Liver (tissue), 3 donors: Measurements from ENCODE around the gene SKI.

Source experiments
- ATF3 ChIP-seq: IDR thresholded peaks from 2 replicates; pipeline ENCODE4 v1.6.1; 2016; ENCODE audit warnings: antibody characterized with exemption
- EGR1 ChIP-seq, 2 donors: IDR thresholded peaks; 2 replicates each; pipeline ENCODE4 v1.6.1; 2016 to 2018; ENCODE audit warnings: antibody characterized with exemption in 2 of 2, low read depth in 2 of 2
- FOXA1 ChIP-seq: IDR thresholded peaks from 2 replicates; pipeline ENCODE4 v1.6.1; 2016; ENCODE audit warnings: antibody characterized with exemption
- JUND ChIP-seq, 2 donors: IDR thresholded peaks; 2 replicates each; pipeline ENCODE4 v1.6.1; 2016; ENCODE audit warnings: antibody characterized with exemption in 2 of 2
- MAX ChIP-seq: IDR thresholded peaks from 2 replicates; pipeline ENCODE4 v1.6.1; 2016; ENCODE audit warnings: antibody characterized with exemption
- RAD21 ChIP-seq, 2 donors: IDR thresholded peaks; 2 replicates each; pipeline ENCODE4 v1.6.1; 2016; ENCODE audit warnings: antibody characterized with exemption in 2 of 2, mild to moderate bottlenecking in 2 of 2
- REST ChIP-seq: IDR thresholded peaks from 2 replicates; pipeline ENCODE4 v1.6.1; 2016; ENCODE audit warnings: antibody characterized with exemption, mild to moderate bottlenecking
- SP1 ChIP-seq: IDR thresholded peaks from 2 replicates; pipeline ENCODE4 v1.6.1; 2018; ENCODE audit warnings: antibody characterized with exemption, mild to moderate bottlenecking
- YY1 ChIP-seq: IDR thresholded peaks from 2 replicates; pipeline ENCODE4 v1.6.1; 2016; ENCODE audit warnings: antibody characterized with exemption, mild to moderate bottlenecking
- TF ChIP-seq, protein P1 (sequence below): fragments of 150-350 bp; IDR thresholded peaks from 2 replicates; pipeline ENCODE4 v1.5.1; 2017; ENCODE audit warnings: improper control_type of control experiment, low read depth, low read length; ENCODE audit not compliant: missing input control
- TF ChIP-seq, protein P2 (sequence below): IDR thresholded peaks from 2 replicates; pipeline ENCODE4 v1.6.1; 2016; ENCODE audit warnings: antibody characterized with exemption
- donor health status: healthy.
- donor health status: healthy.

GRCh38 chr1:2335721-2336455 is 107.8 kb downstream of the SKI start:
- TF ChIP-seq, protein P1, sequence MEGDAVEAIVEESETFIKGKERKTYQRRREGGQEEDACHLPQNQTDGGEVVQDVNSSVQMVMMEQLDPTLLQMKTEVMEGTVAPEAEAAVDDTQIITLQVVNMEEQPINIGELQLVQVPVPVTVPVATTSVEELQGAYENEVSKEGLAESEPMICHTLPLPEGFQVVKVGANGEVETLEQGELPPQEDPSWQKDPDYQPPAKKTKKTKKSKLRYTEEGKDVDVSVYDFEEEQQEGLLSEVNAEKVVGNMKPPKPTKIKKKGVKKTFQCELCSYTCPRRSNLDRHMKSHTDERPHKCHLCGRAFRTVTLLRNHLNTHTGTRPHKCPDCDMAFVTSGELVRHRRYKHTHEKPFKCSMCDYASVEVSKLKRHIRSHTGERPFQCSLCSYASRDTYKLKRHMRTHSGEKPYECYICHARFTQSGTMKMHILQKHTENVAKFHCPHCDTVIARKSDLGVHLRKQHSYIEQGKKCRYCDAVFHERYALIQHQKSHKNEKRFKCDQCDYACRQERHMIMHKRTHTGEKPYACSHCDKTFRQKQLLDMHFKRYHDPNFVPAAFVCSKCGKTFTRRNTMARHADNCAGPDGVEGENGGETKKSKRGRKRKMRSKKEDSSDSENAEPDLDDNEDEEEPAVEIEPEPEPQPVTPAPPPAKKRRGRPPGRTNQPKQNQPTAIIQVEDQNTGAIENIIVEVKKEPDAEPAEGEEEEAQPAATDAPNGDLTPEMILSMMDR = no peak
- TF ChIP-seq RAD21 (IDR thresholded peaks at IDR 0.05) = no peak
- TF ChIP-seq SP1 = no peak
- no peak for TF ChIP-seq MAX
- no peak for TF ChIP-seq JUND (IDR thresholded peaks at IDR 0.05)
- TF ChIP-seq, protein P2, sequence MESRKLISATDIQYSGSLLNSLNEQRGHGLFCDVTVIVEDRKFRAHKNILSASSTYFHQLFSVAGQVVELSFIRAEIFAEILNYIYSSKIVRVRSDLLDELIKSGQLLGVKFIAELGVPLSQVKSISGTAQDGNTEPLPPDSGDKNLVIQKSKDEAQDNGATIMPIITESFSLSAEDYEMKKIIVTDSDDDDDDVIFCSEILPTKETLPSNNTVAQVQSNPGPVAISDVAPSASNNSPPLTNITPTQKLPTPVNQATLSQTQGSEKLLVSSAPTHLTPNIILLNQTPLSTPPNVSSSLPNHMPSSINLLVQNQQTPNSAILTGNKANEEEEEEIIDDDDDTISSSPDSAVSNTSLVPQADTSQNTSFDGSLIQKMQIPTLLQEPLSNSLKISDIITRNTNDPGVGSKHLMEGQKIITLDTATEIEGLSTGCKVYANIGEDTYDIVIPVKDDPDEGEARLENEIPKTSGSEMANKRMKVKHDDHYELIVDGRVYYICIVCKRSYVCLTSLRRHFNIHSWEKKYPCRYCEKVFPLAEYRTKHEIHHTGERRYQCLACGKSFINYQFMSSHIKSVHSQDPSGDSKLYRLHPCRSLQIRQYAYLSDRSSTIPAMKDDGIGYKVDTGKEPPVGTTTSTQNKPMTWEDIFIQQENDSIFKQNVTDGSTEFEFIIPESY = no peak
- TF ChIP-seq EGR1 (IDR thresholded peaks at IDR 0.05; ENCODE audit: low read depth in 2 of 2) = no peak
- no peak for TF ChIP-seq FOXA1
- no peak for TF ChIP-seq ATF3
- no peak for TF ChIP-seq REST
- TF ChIP-seq YY1 = no peak
